ENCODE data around the gene XIRP2.

DNA sequence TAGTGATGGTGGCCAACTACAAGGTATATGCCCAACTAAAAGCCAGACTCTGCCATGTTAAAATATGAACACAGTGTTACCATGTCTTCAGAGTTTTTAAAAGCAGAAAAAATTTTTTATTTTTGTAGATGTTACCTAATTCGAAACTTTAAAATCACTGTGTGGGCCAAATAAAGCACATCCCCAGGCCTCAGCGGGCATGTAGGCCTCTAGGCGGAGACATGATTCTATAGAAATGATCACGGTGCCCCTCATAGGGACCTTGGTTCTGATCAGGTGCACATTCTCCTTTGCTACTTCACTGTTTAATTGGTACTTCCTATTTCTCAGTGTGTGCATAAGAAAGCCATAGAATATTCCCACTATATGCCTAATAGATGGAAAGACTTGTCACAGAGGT lies 349.2 kb downstream of the XIRP2 start:
- TF ChIP-seq, protein P1, sequence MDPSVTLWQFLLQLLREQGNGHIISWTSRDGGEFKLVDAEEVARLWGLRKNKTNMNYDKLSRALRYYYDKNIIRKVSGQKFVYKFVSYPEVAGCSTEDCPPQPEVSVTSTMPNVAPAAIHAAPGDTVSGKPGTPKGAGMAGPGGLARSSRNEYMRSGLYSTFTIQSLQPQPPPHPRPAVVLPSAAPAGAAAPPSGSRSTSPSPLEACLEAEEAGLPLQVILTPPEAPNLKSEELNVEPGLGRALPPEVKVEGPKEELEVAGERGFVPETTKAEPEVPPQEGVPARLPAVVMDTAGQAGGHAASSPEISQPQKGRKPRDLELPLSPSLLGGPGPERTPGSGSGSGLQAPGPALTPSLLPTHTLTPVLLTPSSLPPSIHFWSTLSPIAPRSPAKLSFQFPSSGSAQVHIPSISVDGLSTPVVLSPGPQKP (IDR thresholded peaks at IDR 0.05; ENCODE audit: low read depth, low read length) = no peak
- TF ChIP-seq YY1 (IDR thresholded peaks at IDR 0.05; ENCODE audit: low read depth, low read length) (no peak), EP300 (IDR thresholded peaks at IDR 0.05; ENCODE audit: borderline replicate concordance in 1 of 2, control insufficient read depth in 1 of 2, low read depth in 2 of 2, low read length in 2 of 2) (no peak), MEF2A (IDR thresholded peaks at IDR 0.05; ENCODE audit: insufficient read depth, low read depth, low read length) (no peak), RB1 (IDR thresholded peaks at IDR 0.05; ENCODE audit: borderline replicate concordance) (no peak), CBX3 (IDR thresholded peaks at IDR 0.05; ENCODE audit: borderline replicate concordance, low read depth) (no peak)
- TF ChIP-seq, protein P2, sequence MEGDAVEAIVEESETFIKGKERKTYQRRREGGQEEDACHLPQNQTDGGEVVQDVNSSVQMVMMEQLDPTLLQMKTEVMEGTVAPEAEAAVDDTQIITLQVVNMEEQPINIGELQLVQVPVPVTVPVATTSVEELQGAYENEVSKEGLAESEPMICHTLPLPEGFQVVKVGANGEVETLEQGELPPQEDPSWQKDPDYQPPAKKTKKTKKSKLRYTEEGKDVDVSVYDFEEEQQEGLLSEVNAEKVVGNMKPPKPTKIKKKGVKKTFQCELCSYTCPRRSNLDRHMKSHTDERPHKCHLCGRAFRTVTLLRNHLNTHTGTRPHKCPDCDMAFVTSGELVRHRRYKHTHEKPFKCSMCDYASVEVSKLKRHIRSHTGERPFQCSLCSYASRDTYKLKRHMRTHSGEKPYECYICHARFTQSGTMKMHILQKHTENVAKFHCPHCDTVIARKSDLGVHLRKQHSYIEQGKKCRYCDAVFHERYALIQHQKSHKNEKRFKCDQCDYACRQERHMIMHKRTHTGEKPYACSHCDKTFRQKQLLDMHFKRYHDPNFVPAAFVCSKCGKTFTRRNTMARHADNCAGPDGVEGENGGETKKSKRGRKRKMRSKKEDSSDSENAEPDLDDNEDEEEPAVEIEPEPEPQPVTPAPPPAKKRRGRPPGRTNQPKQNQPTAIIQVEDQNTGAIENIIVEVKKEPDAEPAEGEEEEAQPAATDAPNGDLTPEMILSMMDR (IDR thresholded peaks at IDR 0.05 in 2 of 3, conservative IDR thresholded peaks at IDR 0.05 in 1 of 3; ENCODE audit: control insufficient read depth in 2 of 3, extremely low read depth in 1 of 3, insufficient read depth in 1 of 3, low read depth in 3 of 3, low read length in 3 of 3) = no peak
